ENCODE measurements around the gene RBM26.

RBM26 gene

DNA sequence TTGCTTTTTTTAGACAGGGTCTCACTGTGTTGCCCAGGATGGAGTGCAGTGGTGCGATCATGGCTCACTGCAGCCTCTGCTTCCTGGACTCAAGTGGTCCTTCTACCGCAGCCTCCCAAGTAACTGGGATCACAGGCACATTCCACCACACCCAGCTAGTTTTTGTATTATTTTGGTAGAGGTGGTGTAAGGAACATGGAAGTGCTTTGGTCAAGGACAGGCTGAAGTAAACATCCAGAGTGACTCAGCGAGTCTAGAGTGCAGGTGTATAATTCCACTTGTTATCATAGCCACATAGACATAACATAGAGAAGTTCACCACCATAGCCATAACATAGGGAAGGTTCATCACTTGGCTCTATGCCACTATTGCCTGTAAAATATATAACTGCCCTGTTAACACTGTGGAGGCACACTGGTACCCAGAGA, 98.6 kb downstream of the RBM26 start:
- TF ChIP-seq GATA2 (IDR thresholded peaks at IDR 0.05; ENCODE audit: low read depth, low read length): no peak
- no peak for TF ChIP-seq GATA3 (IDR thresholded peaks at IDR 0.05; ENCODE audit: low read depth, low read length)

DNA sequence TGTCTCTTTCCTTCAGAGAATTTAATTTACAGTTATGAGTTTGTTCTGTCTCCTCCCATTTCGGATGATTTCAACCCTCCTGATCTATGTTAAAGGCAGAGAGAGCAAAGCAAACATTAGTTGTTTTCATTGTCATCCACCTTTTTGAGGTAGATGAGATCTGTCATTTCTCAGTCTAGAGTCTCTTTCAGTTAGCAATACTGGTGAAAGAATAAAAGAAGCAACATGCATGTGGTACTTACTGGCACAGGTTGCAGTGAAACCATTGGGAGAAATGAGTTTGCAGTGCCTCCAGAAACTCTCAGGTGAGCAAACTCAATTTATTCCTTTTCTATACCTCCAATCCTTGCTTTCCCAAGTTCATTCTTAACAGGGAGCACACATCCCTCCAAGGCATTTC, 99.4 kb downstream of the RBM26 start:
- no peak for TF ChIP-seq GATA3 (IDR thresholded peaks at IDR 0.05; ENCODE audit: low read depth, low read length)
- no peak for TF ChIP-seq GATA2 (IDR thresholded peaks at IDR 0.05; ENCODE audit: low read depth, low read length)

DNA sequence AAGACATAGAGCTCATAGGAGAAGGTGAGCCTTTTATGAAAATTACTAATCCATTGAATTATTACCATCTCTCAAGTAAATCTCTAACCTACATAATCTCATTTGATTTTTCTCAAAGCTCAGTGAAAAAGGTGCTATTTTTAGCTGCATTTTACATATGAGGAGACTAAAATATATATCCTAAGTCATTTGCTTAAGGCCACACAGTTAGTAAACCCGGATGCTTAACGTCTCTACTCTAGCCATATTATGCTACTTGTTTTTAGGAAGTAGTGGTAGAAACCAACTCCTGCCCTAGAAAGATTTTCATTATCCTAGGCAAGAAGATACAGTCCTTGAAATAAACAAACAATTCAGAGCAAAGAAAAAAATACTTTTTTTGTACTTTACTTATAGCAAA, 108.9 kb downstream of the RBM26 start:
- TF ChIP-seq GATA3 (IDR thresholded peaks at IDR 0.05; ENCODE audit: low read depth, low read length) (no peak), GATA2 (IDR thresholded peaks at IDR 0.05; ENCODE audit: low read depth, low read length) (no peak)

DNA sequence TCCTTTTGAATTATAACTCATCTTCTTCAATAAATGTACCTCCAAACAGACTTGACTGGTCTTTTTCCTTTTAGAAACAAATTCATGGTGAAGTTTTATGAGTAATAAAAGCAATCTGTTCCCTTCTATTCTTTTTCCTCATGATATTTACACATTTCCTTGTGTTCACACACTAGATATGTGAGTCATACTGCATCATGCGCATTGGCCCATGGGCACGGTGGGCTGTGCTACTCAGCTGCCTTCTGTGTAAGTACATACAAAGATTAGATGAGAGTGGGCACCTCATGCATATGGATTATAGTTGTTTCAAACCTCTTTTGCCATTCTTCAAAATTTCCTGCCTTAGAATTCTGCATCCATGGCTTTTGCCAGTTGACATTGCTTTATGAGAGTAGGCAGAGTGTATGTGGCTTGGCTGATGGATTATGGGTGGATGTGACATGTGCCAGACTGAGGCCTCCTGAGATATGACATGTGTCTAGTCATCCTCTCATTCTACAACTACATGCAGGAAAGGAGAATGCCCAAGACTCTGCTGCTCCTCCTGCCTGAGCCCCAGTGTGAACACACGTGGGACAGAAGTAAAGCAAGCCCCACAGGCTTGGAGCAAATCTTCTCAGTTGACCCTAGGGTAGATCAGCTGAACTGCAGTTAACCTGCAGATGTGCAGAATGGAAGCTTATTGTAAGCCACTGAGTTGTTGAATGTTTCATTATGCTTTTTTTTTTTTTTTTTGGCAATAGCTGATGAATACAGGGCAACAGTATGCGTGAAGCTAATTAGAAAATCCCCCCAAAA, 109.9 kb downstream of the RBM26 start:
- TF ChIP-seq GATA3 (IDR thresholded peaks at IDR 0.05; ENCODE audit: low read depth, low read length): no peak
- no peak for TF ChIP-seq GATA2 (IDR thresholded peaks at IDR 0.05; ENCODE audit: low read depth, low read length)

DNA sequence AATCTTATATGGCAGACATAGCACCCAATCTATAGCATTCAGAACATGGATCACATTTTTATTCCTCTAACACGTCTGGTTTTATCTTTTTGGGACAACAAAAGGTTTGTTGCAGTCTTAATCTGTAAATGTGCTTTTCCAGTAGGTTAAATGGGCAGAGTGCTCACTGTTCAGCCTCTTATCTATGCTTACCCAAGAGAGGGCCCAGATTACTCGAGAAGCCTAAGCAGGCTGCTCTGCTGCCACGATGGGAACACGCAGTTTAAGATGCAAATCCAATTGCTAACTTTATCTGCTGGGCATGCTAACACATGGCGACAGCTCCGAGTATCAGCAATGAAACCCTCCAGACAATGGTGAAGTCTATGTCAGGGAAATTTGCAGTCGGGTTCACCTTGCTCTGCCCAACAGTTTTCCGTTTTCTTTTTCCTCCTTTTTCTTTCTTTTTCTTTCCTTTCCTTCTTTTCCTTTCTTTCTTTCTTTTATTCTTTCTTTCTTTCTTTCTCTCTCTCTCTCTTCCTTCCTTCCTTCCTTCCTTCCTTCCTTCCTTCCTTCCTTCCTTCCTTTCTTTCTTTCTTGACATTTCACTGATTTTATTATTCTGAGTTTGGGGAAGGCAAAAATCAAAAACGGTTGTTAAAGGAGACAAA, 115.3 kb downstream of the RBM26 start:
- TF ChIP-seq GATA2 (IDR thresholded peaks at IDR 0.05; ENCODE audit: low read depth, low read length) (no peak), GATA3 (IDR thresholded peaks at IDR 0.05; ENCODE audit: low read depth, low read length) (no peak)

DNA sequence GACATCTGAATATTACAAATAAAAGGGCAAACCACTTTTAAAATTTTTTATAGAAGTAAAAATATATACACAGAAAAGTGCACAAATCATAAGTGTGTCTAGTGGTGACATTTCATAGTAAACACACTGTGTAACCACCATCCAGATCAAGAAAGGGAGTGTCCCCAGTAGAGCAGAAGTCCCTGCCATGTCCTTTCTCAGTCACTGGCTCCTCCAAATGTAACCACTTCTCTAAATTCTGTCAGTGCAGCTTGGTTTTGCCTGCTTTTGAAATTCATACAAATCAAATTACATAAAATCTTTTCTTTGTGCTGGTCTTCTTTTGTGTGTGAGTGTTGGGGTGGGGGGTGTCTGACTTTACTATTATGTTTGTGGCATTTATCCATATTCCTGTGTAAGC, 116.5 kb downstream of the RBM26 start:
- no peak for TF ChIP-seq GATA3 (IDR thresholded peaks at IDR 0.05; ENCODE audit: low read depth, low read length)
- no peak for TF ChIP-seq GATA2 (IDR thresholded peaks at IDR 0.05; ENCODE audit: low read depth, low read length)

DNA sequence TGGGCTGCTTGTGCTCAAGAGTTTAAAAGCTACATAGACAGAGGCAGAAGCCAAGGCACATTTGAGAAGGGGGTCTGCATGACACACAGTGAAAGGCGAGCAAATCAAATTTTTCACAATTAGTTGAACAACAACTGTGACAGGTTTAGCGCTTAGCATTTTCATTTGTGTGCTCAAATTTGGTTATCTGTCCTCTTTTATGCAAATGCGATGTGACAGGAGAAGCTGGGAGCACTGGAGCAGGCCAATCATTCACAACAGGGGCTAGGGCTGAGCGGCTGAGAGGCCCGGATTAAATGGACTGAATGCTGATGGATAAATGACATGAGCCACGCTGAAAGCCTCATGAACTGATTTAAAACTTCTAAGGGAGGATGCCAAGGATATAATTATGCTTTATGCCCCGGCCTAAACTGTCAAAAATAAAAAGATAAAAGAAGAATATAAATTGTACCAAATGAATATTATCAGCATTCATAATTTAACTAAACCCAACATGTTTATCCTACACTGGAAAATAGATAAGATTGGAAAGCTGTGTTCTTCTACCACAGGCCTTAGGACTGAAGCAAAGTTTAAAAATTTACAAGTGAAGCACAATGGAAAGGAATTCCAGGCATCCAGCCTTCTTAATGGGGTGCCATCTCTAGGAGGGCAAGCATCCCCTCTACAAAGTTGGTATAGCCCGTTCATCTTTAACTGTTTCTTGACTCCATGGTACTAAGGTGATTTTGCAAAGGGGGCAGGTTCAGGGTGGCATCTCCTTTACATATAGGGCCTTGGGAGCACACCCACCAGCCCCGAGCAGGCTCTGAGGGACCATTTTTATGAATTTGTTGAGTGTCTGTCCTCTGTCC, 117.9 kb downstream of the RBM26 start:
- TF ChIP-seq GATA3 (IDR thresholded peaks at IDR 0.05; ENCODE audit: low read depth, low read length): no peak

DNA sequence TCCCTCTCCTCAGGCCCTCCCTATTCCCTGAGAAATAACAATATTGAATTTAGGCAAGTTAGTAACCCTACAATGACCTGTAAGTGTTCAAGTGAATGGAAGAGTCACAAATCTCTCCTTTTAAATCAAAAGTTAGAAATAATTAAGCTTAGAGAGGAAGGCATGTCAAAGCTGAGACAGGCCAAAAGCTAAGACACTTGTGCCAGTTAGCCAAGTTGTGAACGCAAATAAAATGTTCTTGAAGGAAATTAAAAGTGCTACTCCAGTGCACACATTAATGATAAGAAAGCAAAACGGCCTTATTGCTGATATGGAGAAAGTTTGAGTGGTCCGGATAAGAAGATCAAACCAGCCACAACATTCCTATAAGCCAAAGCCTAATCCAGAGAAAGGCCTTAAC, 120.9 kb downstream of the RBM26 start:
- TF ChIP-seq GATA3 (IDR thresholded peaks at IDR 0.05; ENCODE audit: low read depth, low read length) (no peak), GATA2 (IDR thresholded peaks at IDR 0.05; ENCODE audit: low read depth, low read length) (no peak)

DNA sequence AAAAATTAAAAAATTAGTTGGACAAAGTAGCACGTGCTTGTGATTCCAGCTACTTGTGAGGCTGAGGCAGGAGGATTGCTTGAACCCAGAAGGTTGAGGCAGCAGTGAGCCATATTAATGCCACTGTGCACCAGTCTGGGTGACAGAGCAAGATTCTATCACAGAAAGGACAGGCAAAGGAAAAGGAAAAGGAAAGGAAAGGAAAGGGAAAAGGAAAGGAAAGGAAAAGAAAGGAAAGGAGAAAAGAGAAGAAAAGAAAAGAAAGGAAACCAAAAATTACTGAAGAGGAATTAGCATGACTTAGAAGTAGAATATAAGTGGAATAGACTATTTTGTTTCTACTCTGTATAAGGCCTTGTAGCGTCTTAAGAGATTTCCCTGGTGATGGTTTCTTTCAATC, 122.3 kb downstream of the RBM26 start:
- TF ChIP-seq GATA2 (IDR thresholded peaks at IDR 0.05; ENCODE audit: low read depth, low read length): no peak
- no peak for TF ChIP-seq GATA3 (IDR thresholded peaks at IDR 0.05; ENCODE audit: low read depth, low read length)

DNA sequence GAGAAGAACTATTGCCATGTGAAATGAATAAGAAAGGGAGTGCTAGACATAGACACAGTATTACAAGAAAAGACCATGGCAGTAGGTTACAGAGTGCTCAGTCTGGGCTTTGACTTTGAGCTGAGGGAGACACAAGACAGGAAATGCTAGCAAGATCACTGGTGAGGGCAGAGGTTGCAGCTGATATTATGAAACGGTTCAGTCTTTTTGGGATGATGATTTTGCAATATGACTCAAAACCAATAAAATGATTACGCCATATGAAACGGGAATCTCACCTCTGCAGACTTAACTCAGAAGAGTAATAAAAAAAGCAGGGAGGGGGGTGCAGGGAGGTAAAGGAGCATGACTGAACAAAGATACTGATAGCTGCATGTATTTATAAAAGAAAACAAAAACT, 123.1 kb downstream of the RBM26 start:
- TF ChIP-seq GATA3 (IDR thresholded peaks at IDR 0.05; ENCODE audit: low read depth, low read length) (no peak), GATA2 (IDR thresholded peaks at IDR 0.05; ENCODE audit: low read depth, low read length) (no peak)

DNA sequence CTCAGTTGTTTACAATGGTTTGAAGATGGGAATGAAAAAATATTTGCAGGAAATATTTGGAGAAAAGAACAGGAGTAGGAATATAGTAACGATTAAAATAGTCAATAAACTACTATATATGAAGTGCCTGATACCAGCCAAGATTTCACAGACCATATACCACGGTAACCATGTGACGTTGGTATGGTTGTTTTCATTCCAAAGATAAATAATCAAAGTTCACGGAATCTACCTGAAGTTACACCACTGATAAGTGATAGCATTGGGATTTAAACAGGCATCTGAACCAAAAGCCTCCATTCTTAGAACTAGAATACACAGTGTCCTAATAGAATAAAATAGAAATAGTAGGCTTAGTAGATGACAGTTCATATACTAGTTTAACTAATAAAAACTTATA, 123.5 kb downstream of the RBM26 start:
- no peak for TF ChIP-seq GATA3 (IDR thresholded peaks at IDR 0.05; ENCODE audit: low read depth, low read length)
- TF ChIP-seq GATA2 (IDR thresholded peaks at IDR 0.05; ENCODE audit: low read depth, low read length): no peak

DNA sequence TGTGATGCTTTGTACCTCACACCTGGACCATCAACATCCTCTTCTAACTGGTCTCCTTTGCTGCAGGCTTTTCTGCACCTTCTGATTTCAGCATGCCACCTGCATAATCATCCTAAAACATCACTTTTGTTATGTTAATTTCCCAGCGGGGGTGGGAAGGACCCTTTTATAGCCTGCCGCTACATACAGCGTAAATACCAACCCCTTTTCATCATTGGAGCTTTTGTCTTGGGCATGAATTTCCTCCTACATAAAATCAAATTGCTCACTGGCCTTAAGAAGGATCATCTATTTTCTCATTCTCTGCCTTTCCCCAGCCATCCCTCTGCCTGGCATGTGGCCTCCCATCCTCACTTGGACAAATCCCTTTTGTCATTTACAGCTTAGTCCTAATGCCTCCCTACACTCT, 124.7 kb downstream of the RBM26 start:
- TF ChIP-seq GATA2 (IDR thresholded peaks at IDR 0.05; ENCODE audit: low read depth, low read length) (no peak), GATA3 (IDR thresholded peaks at IDR 0.05; ENCODE audit: low read depth, low read length) (no peak)

DNA sequence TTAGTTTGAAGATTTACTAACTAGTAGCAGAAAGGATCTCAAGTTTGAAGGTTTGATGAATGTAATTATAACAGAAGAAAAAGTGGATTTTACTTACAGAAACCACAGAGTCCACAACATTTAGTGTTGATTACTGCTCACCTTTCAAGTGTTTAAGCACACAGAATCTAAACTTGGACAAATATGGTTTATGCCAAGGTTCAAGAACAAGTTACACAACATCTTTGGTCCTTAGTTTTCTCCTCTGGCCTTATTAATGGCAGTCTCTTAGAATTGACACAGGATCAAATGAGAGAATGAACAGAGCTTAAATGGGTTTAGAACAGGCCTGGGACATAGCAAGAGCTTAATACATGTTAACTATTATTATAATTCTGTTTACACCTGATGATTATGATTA, 133.0 kb downstream of the RBM26 start:
- TF ChIP-seq GATA3 (IDR thresholded peaks at IDR 0.05; ENCODE audit: low read depth, low read length) (no peak), GATA2 (IDR thresholded peaks at IDR 0.05; ENCODE audit: low read depth, low read length) (no peak)

DNA sequence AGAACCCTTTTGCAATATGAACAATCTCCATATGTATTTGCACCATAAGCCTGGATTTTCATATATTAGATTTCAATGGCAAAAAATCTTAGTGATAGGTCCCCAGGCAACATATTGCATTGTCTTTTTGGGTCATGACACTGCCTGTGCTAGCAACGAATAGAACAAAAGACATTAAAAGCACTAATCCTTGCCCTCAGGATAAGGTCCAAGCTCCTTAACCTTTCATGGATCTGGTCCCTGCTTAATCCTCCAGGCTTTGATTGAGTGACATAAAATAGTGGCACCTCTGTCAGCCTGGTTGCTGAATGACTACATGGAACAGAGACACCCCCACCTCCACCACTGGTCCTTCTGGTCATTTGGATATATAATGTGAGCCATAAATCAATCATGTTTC, 134.4 kb downstream of the RBM26 start:
- no peak for TF ChIP-seq GATA2 (IDR thresholded peaks at IDR 0.05; ENCODE audit: low read depth, low read length)
- TF ChIP-seq GATA3 (IDR thresholded peaks at IDR 0.05; ENCODE audit: low read depth, low read length): no peak
